B cell (primary cell): ENCODE measurements around the gene NIPBL.

ENCODE experiments used
- EZH2 ChIP-seq: IDR thresholded peaks from 2 replicates; pipeline ENCODE4 v1.6.1; 2012; ENCODE audit warnings: borderline replicate concordance, low read depth, mild to moderate bottlenecking, moderate library complexity, low read length; ENCODE audit not compliant: insufficient read depth, poor library complexity, severe bottlenecking
- TF ChIP-seq, protein P1 (sequence below): fragments of 200-600 bp; IDR thresholded peaks from one replicate; pipeline ENCODE4 v1.8.0; 2022; ENCODE audit warnings: antibody characterized with exemption, mild to moderate bottlenecking

DNA sequence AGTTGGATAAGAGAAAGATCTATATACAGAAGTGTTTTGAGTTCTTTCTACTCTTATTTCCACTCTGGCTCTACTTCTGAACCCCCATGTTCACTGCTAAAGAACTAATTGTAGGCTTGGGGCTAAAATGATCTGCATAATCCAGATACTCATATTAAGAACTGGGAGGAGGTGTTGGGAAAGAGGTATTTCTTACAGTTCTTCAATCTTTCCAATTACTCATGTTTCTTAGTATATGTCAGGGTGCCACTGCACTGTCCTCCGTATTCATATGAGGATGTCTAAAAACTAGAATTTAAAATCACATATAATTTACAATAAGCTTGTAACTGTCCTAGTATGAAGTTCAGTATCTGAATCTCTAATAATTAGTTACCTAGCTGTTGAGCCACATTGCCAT lies 12.7 kb downstream of the NIPBL start:
- TF ChIP-seq, protein P1, sequence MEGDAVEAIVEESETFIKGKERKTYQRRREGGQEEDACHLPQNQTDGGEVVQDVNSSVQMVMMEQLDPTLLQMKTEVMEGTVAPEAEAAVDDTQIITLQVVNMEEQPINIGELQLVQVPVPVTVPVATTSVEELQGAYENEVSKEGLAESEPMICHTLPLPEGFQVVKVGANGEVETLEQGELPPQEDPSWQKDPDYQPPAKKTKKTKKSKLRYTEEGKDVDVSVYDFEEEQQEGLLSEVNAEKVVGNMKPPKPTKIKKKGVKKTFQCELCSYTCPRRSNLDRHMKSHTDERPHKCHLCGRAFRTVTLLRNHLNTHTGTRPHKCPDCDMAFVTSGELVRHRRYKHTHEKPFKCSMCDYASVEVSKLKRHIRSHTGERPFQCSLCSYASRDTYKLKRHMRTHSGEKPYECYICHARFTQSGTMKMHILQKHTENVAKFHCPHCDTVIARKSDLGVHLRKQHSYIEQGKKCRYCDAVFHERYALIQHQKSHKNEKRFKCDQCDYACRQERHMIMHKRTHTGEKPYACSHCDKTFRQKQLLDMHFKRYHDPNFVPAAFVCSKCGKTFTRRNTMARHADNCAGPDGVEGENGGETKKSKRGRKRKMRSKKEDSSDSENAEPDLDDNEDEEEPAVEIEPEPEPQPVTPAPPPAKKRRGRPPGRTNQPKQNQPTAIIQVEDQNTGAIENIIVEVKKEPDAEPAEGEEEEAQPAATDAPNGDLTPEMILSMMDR = no peak
- no peak for TF ChIP-seq EZH2
